CD14-positive monocyte (primary cell): Measurements from ENCODE around the gene ZNF407. TPM values are rescaled to one million over a fixed set of nuclear protein-coding genes. Genes with fewer than 3 reads are reported as not detected.

Experiments used
- DNase-seq, 3 donors: peaks; one replicate each; pipeline ENCODE4 v3.0.0-alpha.2; 2011 to 2022
- H2AFZ ChIP-seq: 2 replicates; pipeline ENCODE4 v1.6.0; 2012; ENCODE audit warnings: mild to moderate bottlenecking, low read depth, low read length, inconsistent platforms; ENCODE audit not compliant: insufficient read depth, poor library complexity, severe bottlenecking
- H3K27ac ChIP-seq, 2 donors: 1 replicate in 1 of 2; 2 replicates in 1 of 2; pipeline ENCODE4 v1.5.1; 2012 to 2013; ENCODE audit warnings: low read length in 2 of 2, control low read depth in 1 of 2, inconsistent platforms in 1 of 2, low read depth in 1 of 2, mild to moderate bottlenecking in 1 of 2
- H3K27me3 ChIP-seq, 2 donors: one replicate each; pipeline versions ENCODE4 v1.6.0 to v1.6.1; 2011 to 2013; ENCODE audit warnings: low read length in 2 of 2; ENCODE audit not compliant: control insufficient read depth in 2 of 2, insufficient read depth in 2 of 2
- H3K36me3 ChIP-seq, 2 donors: replicated peaks in 1 of 2; 1 replicate in 1 of 2; 2 replicates in 1 of 2; pipeline versions ENCODE4 v1.5.1 to v1.6.1; 2012 to 2013; ENCODE audit warnings: low read length in 2 of 2, control low read depth in 1 of 2, inconsistent platforms in 1 of 2, mild to moderate bottlenecking in 1 of 2; ENCODE audit not compliant: insufficient read depth in 2 of 2, control insufficient read depth in 1 of 2
- H3K4me1 ChIP-seq, 2 donors: 1 replicate in 1 of 2; 2 replicates in 1 of 2; pipeline versions ENCODE4 v1.5.1 to v1.6.1; 2012 to 2013; ENCODE audit warnings: low read length in 2 of 2, control low read depth in 1 of 2, inconsistent platforms in 1 of 2, mild to moderate bottlenecking in 1 of 2, moderate library complexity in 1 of 2; ENCODE audit not compliant: insufficient read depth in 2 of 2, control insufficient read depth in 1 of 2
- H3K4me2 ChIP-seq: replicated peaks from 2 replicates; pipeline ENCODE3; 2012; ENCODE audit warnings: low read length, moderate library complexity, mild to moderate bottlenecking; ENCODE audit not compliant: poor library complexity, severe bottlenecking; ENCODE audit errors: extremely low read depth
- H3K4me3 ChIP-seq, 3 experiments: fragments of 200-600 bp in 1 of 3; sonication (generic) in 1 of 3; replicated peaks in 1 of 3; 1 replicate in 2 of 3; 2 replicates in 1 of 3; pipeline ENCODE4 v1.5.1; 2011 to 2013; ENCODE audit warnings: low read length in 3 of 3, mild to moderate bottlenecking in 3 of 3, control low read depth in 2 of 3, low read depth in 2 of 3, inconsistent platforms in 1 of 3, moderate library complexity in 1 of 3
- H3K79me2 ChIP-seq: 2 replicates; pipeline ENCODE4 v1.6.0; 2012; ENCODE audit warnings: mild to moderate bottlenecking, control low read depth, inconsistent platforms, low read length, moderate library complexity; ENCODE audit not compliant: insufficient read depth
- H3K9ac ChIP-seq: 2 replicates; pipeline ENCODE4 v1.6.0; 2017; ENCODE audit warnings: low read length, mild to moderate bottlenecking; ENCODE audit not compliant: insufficient read depth, poor library complexity, severe bottlenecking
- H3K9me3 ChIP-seq, 2 donors: replicated peaks in 1 of 2; 1 replicate in 1 of 2; 2 replicates in 1 of 2; pipeline versions ENCODE4 v1.5.1 to v1.6.1; 2012 to 2013; ENCODE audit warnings: low read length in 2 of 2, control low read depth in 1 of 2; ENCODE audit not compliant: control insufficient read depth in 1 of 2, insufficient read depth in 1 of 2
- H4K20me1 ChIP-seq: 2 replicates; pipeline ENCODE4 v1.6.0; 2012; ENCODE audit warnings: mild to moderate bottlenecking, low read length, control low read depth, moderate library complexity; ENCODE audit not compliant: insufficient read depth
- H3K27ac Mint-ChIP-seq, 7 donors: one replicate each; pipeline ENCODE4 v1.8.0; 2020; ENCODE audit warnings: mild to moderate bottlenecking in 7 of 7, mixed read lengths in 7 of 7, moderate library complexity in 6 of 7, inconsistent platforms in 2 of 7
- H3K27me3 Mint-ChIP-seq, 3 donors: one replicate each; pipeline ENCODE4 v1.8.0; 2021 to 2022; ENCODE audit warnings: low read depth in 3 of 3, mild to moderate bottlenecking in 3 of 3, mixed read lengths in 3 of 3, moderate library complexity in 3 of 3, inconsistent platforms in 1 of 3
- H3K36me3 Mint-ChIP-seq, 2 donors: one replicate each; pipeline ENCODE4 v1.8.0; 2020; ENCODE audit warnings: mixed read lengths in 2 of 2, inconsistent platforms in 1 of 2, mild to moderate bottlenecking in 1 of 2
- H3K4me1 Mint-ChIP-seq: one replicate; pipeline ENCODE4 v1.8.0; 2020; ENCODE audit warnings: mild to moderate bottlenecking, mixed read lengths
- H3K4me3 Mint-ChIP-seq, 2 donors: one replicate each; pipeline ENCODE4 v1.8.0; 2020; ENCODE audit warnings: mild to moderate bottlenecking in 2 of 2, mixed read lengths in 2 of 2, moderate library complexity in 1 of 2
- H3K9me3 Mint-ChIP-seq, 7 donors: one replicate each; pipeline ENCODE4 v1.8.0; 2020 to 2022; ENCODE audit warnings: mixed read lengths in 7 of 7, mild to moderate bottlenecking in 6 of 7, moderate library complexity in 6 of 7, inconsistent platforms in 2 of 7
- WGBS: methylation state at CpG from one replicate; pipeline ENCODE4 v1.1.5; 2013; ENCODE audit warnings: missing lambda C conversion rate; ENCODE audit not compliant: insufficient coverage; 5-methylcytosine and 5-hydroxymethylcytosine counted together
- intact Hi-C, 2 donors: fragments of 100-400 bp; cut with micrococcal nuclease; formaldehyde crosslinking; loops; one replicate each; pipeline versions ENCODE4 v1.15.0 to v1.15.1; 2023
- polyA plus RNA-seq, 3 donors: library from polyadenylated mRNA; depleted of rRNA in 1 of 3; unstranded in 2 of 3; stranded (reverse) in 1 of 3; fragments of 300-500 nt in 2 of 3; fragments of >200 nt in 1 of 3; fragmentation: Illumina TruSeq in 2 of 3; gene quantifications; 1 replicate in 2 of 3; 2 replicates in 1 of 3; pipeline ENCODE4 v1.2.3, GENCODE V29; 2012 to 2021
- TF ChIP-seq, protein P1 (sequence below): fragments of 200-600 bp; IDR thresholded peaks from one replicate; pipeline ENCODE4 v1.8.0; 2022; ENCODE audit warnings: antibody characterized with exemption, mild to moderate bottlenecking

The ZNF407 gene
- polyA plus RNA-seq, 3 donors = 1.3 to 3.6 (median 1.6) TPM

DNA sequence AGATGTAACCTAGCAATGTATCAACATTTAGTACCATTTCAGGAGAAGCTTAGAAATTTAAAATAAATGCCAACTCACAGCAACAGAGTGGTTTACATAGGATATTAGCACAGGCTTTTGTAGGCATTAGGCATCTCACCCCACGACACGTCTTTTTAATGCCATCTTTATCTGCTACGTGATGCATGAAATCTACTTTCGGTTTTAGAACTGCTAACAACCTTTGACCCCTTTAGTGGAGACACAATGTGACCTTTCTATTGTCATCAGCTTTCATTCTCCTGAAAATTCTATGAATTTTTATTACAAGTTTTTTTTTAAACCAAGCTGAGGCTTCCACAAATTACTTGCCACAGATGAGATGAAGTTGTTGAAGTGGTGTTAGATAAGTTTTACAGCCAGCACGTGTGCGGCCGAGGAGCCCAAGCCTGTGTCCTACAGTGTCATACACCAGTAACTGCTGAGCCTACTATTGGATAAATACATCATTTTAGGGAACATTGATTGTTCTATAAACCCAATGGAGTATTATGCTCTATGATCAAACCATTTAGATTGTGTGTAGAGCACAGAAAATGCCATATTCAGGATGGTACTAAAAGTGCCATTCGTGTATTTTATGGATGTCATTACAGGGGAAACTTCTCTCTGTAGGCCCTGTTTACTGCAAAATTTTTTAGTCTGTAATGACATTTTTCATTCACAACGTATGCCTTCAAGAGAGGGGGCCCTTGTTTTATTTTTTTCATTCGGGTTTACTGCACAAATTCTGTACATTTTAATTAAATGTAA is 459.7 kb downstream of the ZNF407 start:
- no peaks in the 10 kb centered on the region for H3K36me3 ChIP-seq
- no peak overlapping the region for H2AFZ ChIP-seq
- peaks cover 5 to 10% of the 10 kb centered on the region in 2 donors for H3K9me3 ChIP-seq
- intact Hi-C loops = no loop called here
- H3K27ac Mint-ChIP-seq = peak overlapping the region in 1 of 7 donors; percentile 25
- 97% methylated on average over 4 of the region's 10 CpGs for WGBS
- H3K9me3 Mint-ChIP-seq = peaks cover 2 to 10% (median 5%) of the 10 kb centered on the region in 7 donors
- no peak overlapping the region for H3K9ac ChIP-seq
- TF ChIP-seq, protein P1, sequence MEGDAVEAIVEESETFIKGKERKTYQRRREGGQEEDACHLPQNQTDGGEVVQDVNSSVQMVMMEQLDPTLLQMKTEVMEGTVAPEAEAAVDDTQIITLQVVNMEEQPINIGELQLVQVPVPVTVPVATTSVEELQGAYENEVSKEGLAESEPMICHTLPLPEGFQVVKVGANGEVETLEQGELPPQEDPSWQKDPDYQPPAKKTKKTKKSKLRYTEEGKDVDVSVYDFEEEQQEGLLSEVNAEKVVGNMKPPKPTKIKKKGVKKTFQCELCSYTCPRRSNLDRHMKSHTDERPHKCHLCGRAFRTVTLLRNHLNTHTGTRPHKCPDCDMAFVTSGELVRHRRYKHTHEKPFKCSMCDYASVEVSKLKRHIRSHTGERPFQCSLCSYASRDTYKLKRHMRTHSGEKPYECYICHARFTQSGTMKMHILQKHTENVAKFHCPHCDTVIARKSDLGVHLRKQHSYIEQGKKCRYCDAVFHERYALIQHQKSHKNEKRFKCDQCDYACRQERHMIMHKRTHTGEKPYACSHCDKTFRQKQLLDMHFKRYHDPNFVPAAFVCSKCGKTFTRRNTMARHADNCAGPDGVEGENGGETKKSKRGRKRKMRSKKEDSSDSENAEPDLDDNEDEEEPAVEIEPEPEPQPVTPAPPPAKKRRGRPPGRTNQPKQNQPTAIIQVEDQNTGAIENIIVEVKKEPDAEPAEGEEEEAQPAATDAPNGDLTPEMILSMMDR = no peak
- no peaks in the 10 kb centered on the region for H4K20me1 ChIP-seq
- H3K4me1 Mint-ChIP-seq = no peaks in the 10 kb centered on the region
- no peaks in the 10 kb centered on the region for H3K27me3 ChIP-seq
- no peaks in the 10 kb centered on the region for H3K79me2 ChIP-seq
- DNase-seq = no peak
- peaks cover 5 to 19% of the 10 kb centered on the region in 2 donors for H3K36me3 Mint-ChIP-seq
- H3K27me3 Mint-ChIP-seq = peaks cover 0 to 2% (median 1%) of the 10 kb centered on the region in 3 donors
- H3K4me1 ChIP-seq = no peaks in the 10 kb centered on the region
- H3K27ac ChIP-seq = no peak overlapping the region
- H3K4me3 Mint-ChIP-seq = no peak overlapping the region
- no peak overlapping the region for H3K4me3 ChIP-seq
- no peak overlapping the region for H3K4me2 ChIP-seq

DNA sequence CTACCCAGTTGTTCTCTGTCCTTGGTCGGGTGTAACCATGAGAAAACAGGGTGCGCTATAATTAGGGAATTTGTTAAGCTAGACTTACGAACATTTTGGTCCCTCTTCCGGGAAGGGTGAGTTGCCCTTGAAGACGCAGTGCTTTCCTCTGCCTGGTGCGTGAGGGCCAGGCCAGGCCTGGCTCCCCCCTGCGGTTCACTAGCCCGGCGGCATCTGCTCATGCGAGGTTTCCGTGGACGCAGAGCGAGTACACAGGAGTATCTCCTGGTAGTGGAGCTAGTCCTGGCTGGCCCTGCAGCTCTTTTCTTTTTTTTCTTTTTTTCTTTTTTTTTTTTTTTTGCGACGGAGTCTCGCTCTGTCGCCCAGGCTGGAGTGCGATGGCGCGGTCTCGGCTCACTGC is 462.5 kb downstream of the ZNF407 start:
- Histone ChIP-seq H3K27me3 (no peaks in the 10 kb centered on the region), H3K4me3 (no peak overlapping the region), H3K9me3 (peaks cover 5 to 10% of the 10 kb centered on the region in 2 donors), H3K4me1 (no peaks in the 10 kb centered on the region), H3K27ac (no peak overlapping the region), H3K36me3 (peaks cover 11 to 19% of the 10 kb centered on the region in 2 donors), H3K4me2 (no peak overlapping the region), H2AFZ (no peak overlapping the region), H4K20me1 (no peaks in the 10 kb centered on the region), H3K9ac (no peak overlapping the region), H3K79me2 (no peaks in the 10 kb centered on the region)
- peaks cover 2 to 10% (median 7%) of the 10 kb centered on the region in 7 donors for H3K9me3 Mint-ChIP-seq
- peak overlapping the region in 1 of 7 donors; percentile 72 for H3K27ac Mint-ChIP-seq
- H3K4me3 Mint-ChIP-seq = no peak overlapping the region
- H3K36me3 Mint-ChIP-seq = peaks cover 21 to 32% of the 10 kb centered on the region in 2 donors
- over 99% methylated on average over 12 of the region's 21 CpGs for WGBS
- no peak for DNase-seq
- peaks cover 0 to 2% (median 1%) of the 10 kb centered on the region in 3 donors for H3K27me3 Mint-ChIP-seq
- no peaks in the 10 kb centered on the region for H3K4me1 Mint-ChIP-seq
- intact Hi-C loops = loop anchor here in 1 of 2 donors (10.0 kb wide), 1 partner anchor 145 kb away; the partner anchor contains the start of gene PTGR3
- TF ChIP-seq, protein P1 = no peak
